Suprapubic skin (tissue), 4 donors: ENCODE data around the gene HINT2.

Source experiments
- POLR2A ChIP-seq, 2 donors: fragments of 450-650 bp; IDR thresholded peaks; one replicate each; pipeline ENCODE4 v1.6.1; 2017; ENCODE audit warnings: antibody characterized with exemption in 2 of 2, mild to moderate bottlenecking in 2 of 2, moderate library complexity in 2 of 2
- POLR2AphosphoS5 ChIP-seq, 3 donors: sonication (generic); formaldehyde crosslinking; IDR thresholded peaks; one replicate each; pipeline ENCODE4 v1.6.1; 2017; ENCODE audit warnings: antibody characterized with exemption in 3 of 3
- TF ChIP-seq, protein P1 (sequence below), 2 donors: fragments of 200-600 bp in 1 of 2; fragments of 450-650 bp in 1 of 2; sonication (generic) in 1 of 2; IDR thresholded peaks; one replicate each; pipeline ENCODE4 v1.5.1; 2016 to 2019; ENCODE audit warnings: antibody characterized with exemption in 2 of 2, mild to moderate bottlenecking in 1 of 2, moderate library complexity in 1 of 2

DNA sequence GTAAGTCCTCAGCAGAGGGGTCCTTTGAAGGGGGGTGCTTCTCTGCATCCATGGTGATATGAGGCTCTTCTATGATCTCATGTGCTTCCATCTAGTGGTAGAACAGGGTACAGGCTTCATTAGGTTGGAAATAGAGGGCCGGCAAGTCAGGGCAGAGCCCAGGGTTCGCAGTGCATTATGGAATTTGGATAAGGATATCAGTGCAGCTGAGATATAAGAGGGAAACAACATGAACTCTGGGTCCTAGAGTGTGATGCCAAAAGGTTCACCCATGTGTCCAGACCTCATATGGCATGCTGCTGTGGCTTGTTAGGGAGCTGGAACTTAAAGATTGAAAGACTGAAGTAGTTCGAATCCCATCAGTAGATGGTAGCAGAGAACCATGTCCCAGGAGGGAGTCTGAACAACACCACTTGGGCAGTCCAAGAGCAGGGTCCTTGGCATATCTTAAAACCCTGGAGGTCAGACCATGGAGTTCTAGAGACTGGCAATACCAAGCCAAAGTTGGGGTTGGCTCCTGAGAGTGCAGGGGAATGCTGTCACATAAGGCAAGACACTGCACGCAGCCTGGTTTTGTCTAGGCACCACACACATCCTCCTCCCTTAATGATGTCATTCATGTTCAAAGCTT is 11.3 kb upstream of the HINT2 start:
- TF ChIP-seq, protein P1, sequence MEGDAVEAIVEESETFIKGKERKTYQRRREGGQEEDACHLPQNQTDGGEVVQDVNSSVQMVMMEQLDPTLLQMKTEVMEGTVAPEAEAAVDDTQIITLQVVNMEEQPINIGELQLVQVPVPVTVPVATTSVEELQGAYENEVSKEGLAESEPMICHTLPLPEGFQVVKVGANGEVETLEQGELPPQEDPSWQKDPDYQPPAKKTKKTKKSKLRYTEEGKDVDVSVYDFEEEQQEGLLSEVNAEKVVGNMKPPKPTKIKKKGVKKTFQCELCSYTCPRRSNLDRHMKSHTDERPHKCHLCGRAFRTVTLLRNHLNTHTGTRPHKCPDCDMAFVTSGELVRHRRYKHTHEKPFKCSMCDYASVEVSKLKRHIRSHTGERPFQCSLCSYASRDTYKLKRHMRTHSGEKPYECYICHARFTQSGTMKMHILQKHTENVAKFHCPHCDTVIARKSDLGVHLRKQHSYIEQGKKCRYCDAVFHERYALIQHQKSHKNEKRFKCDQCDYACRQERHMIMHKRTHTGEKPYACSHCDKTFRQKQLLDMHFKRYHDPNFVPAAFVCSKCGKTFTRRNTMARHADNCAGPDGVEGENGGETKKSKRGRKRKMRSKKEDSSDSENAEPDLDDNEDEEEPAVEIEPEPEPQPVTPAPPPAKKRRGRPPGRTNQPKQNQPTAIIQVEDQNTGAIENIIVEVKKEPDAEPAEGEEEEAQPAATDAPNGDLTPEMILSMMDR (IDR thresholded peaks at IDR 0.05), result peak; percentile 54 to 84
- TF ChIP-seq POLR2A (IDR thresholded peaks at IDR 0.05) (no peak), POLR2AphosphoS5 (IDR thresholded peaks at IDR 0.05) (no peak)
